Panc1 (cell line): ENCODE measurements around the gene LRRC46. TPM values are rescaled to one million over a fixed set of nuclear protein-coding genes. Genes with fewer than 3 reads are reported as not detected.

Experiments
- ATAC-seq: fragments of 200-7000 bp; cut with Tn5 transposase; 2 replicates; pipeline ENCODE4 v1.9.1; 2020; ENCODE audit warnings: mild to moderate bottlenecking, moderate library complexity
- BruUV-seq: library from RNA; stranded (reverse); fragments of 400-500 nt; replicated peaks from 2 replicates; lab custom pipeline; 2021; lab: Mats Ljungman, UMichigan
- CTCF ChIA-PET: fragments of 300-600 bp; sonication (Branson Sonifier 250); formaldehyde crosslinking; loops from one replicate; lab custom pipeline; 2022; ENCODE audit warnings: antibody characterized with exemption; lab: Charles Lee
- POLR2A ChIA-PET: fragments of 300-600 bp; sonication (Branson Sonifier 250); formaldehyde crosslinking; loops from one replicate; lab custom pipeline; 2022; ENCODE audit warnings: antibody characterized with exemption; lab: Charles Lee
- DNase-seq: peaks from one replicate; pipeline ENCODE4 v3.0.0-alpha.2; 2010; ENCODE audit warnings: low read depth, low spot score
- H3K27ac ChIP-seq: 2 replicates; pipeline ENCODE4 v1.5.1; 2011; ENCODE audit warnings: mild to moderate bottlenecking, low read length, inconsistent platforms
- H3K27me3 ChIP-seq: fragments of 200-500 bp; sonication (Bioruptor generic); 2 replicates; pipeline ENCODE4 v1.6.0; 2014; ENCODE audit warnings: low read length, inconsistent platforms; ENCODE audit not compliant: control insufficient read depth, insufficient read depth
- H3K36me3 ChIP-seq: fragments of 200-500 bp; sonication (Bioruptor generic); 2 replicates; pipeline ENCODE4 v1.5.1; 2014; ENCODE audit warnings: inconsistent platforms, mild to moderate bottlenecking, low read length, moderate library complexity; ENCODE audit not compliant: control insufficient read depth, insufficient read depth
- H3K4me1 ChIP-seq: 2 replicates; pipeline ENCODE4 v1.5.1; 2011; ENCODE audit warnings: inconsistent platforms, mild to moderate bottlenecking, low read length, moderate library complexity; ENCODE audit not compliant: control insufficient read depth, insufficient read depth
- H3K4me3 ChIP-seq, 2 experiments: 2 replicates each; pipeline ENCODE4 v1.5.1; 2011 to 2012; ENCODE audit warnings: low read depth in 2 of 2, low read length in 2 of 2, mild to moderate bottlenecking in 2 of 2, inconsistent platforms in 1 of 2, moderate library complexity in 1 of 2
- H3K9me3 ChIP-seq: fragments of 200-500 bp; sonication (Bioruptor generic); 2 replicates; pipeline ENCODE4 v1.5.1; 2014; ENCODE audit warnings: low read depth, mild to moderate bottlenecking, inconsistent platforms, low read length, moderate library complexity; ENCODE audit not compliant: control insufficient read depth, insufficient read depth
- POLR2AphosphoS5 ChIP-seq: IDR thresholded peaks from 2 replicates; pipeline ENCODE4 v1.6.1; 2012; ENCODE audit warnings: mild to moderate bottlenecking, low read depth, low read length, moderate library complexity
- SIN3A ChIP-seq: IDR thresholded peaks from 2 replicates; pipeline ENCODE4 v1.6.1; 2012; ENCODE audit warnings: low read depth, mild to moderate bottlenecking, low read length, moderate library complexity, borderline replicate concordance; ENCODE audit not compliant: insufficient read depth
- TCF7L2 ChIP-seq: IDR thresholded peaks from 2 replicates; pipeline ENCODE4 v1.6.1; 2011; ENCODE audit warnings: mild to moderate bottlenecking, low read depth, low read length, inconsistent platforms
- in situ Hi-C: cut with HindIII; loops from 2 replicates; pipeline ENCODE4 v1.10.0; 2016; ENCODE audit warnings: low sequenced_read_pairs, low pct_unique_long_range_greater_than_20kb
- intact Hi-C: fragments of 100-400 bp; cut with micrococcal nuclease; formaldehyde crosslinking; loops from one replicate; pipeline ENCODE4 v1.10.0; 2022; ENCODE audit not compliant: unreplicated experiment
- total RNA-seq: library from RNA; stranded (reverse); gene quantifications from one replicate; pipeline ENCODE4 v1.2.1, GENCODE V29; 2021; ENCODE audit not compliant: unreplicated experiment
- TF ChIP-seq, protein P1 (sequence below): fragments of 450-650 bp; IDR thresholded peaks from 2 replicates; pipeline ENCODE4 v1.5.1; 2017; ENCODE audit warnings: mild to moderate bottlenecking
- TF ChIP-seq, protein P2 (sequence below), 2 experiments: IDR thresholded peaks; 2 replicates each; pipeline ENCODE4 v1.6.1; 2011 to 2012; ENCODE audit warnings: low read depth in 2 of 2, control low read depth in 1 of 2, low read length in 1 of 2, mild to moderate bottlenecking in 1 of 2, moderate library complexity in 1 of 2; ENCODE audit not compliant: insufficient read depth in 1 of 2

The LRRC46 gene
- total RNA-seq, 1 experiment from 2014 or later, result 1.9 TPM

DNA sequence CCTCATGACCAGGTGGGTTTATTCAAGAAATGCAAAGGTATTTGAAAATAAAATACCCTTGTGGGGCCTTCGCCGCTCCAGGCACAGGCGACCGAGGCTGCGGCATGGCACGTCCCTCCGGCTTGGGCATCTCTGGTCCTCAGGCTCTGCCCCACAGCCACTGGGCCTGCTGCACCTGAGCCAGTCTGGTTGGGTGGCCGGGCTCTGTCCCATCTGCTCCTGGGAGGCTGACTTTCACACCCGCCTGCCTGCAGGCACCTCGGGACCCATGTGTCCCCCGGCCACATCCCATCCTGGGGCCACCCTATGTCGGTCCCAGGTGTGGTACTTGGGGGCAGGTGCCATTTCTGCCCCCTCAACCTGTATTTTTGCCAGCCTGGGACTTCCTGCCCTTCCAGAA lies 30.8 kb upstream of the LRRC46 start:
- Histone ChIP-seq H3K4me3 (no peak overlapping the region), H3K9me3 (no peaks in the 10 kb centered on the region), H3K27me3 (no peaks in the 10 kb centered on the region), H3K36me3 (no peaks in the 10 kb centered on the region), H3K27ac (no peak overlapping the region), H3K4me1 (no peaks in the 10 kb centered on the region)
- no TSS peak for BruUV-seq
- intact Hi-C loops, result loop anchor here (5.0 kb wide), 1 partner anchor 103 kb away; no protein-coding TSS in a partner anchor
- no peak for ATAC-seq
- ChIA-PET CTCF (interaction anchor here (1.2 kb wide), 1 partner anchor 100 kb away, joined by 17 read pairs; no protein-coding TSS in a partner anchor), POLR2A (no interaction called here)
- in situ Hi-C loops, result no loop called here
- DNase-seq, result no peak
- no peak for TF ChIP-seq SIN3A
- TF ChIP-seq POLR2AphosphoS5, result no peak
- TF ChIP-seq, protein P1, sequence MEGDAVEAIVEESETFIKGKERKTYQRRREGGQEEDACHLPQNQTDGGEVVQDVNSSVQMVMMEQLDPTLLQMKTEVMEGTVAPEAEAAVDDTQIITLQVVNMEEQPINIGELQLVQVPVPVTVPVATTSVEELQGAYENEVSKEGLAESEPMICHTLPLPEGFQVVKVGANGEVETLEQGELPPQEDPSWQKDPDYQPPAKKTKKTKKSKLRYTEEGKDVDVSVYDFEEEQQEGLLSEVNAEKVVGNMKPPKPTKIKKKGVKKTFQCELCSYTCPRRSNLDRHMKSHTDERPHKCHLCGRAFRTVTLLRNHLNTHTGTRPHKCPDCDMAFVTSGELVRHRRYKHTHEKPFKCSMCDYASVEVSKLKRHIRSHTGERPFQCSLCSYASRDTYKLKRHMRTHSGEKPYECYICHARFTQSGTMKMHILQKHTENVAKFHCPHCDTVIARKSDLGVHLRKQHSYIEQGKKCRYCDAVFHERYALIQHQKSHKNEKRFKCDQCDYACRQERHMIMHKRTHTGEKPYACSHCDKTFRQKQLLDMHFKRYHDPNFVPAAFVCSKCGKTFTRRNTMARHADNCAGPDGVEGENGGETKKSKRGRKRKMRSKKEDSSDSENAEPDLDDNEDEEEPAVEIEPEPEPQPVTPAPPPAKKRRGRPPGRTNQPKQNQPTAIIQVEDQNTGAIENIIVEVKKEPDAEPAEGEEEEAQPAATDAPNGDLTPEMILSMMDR, result no peak
- no peak for TF ChIP-seq TCF7L2
- TF ChIP-seq, protein P2, sequence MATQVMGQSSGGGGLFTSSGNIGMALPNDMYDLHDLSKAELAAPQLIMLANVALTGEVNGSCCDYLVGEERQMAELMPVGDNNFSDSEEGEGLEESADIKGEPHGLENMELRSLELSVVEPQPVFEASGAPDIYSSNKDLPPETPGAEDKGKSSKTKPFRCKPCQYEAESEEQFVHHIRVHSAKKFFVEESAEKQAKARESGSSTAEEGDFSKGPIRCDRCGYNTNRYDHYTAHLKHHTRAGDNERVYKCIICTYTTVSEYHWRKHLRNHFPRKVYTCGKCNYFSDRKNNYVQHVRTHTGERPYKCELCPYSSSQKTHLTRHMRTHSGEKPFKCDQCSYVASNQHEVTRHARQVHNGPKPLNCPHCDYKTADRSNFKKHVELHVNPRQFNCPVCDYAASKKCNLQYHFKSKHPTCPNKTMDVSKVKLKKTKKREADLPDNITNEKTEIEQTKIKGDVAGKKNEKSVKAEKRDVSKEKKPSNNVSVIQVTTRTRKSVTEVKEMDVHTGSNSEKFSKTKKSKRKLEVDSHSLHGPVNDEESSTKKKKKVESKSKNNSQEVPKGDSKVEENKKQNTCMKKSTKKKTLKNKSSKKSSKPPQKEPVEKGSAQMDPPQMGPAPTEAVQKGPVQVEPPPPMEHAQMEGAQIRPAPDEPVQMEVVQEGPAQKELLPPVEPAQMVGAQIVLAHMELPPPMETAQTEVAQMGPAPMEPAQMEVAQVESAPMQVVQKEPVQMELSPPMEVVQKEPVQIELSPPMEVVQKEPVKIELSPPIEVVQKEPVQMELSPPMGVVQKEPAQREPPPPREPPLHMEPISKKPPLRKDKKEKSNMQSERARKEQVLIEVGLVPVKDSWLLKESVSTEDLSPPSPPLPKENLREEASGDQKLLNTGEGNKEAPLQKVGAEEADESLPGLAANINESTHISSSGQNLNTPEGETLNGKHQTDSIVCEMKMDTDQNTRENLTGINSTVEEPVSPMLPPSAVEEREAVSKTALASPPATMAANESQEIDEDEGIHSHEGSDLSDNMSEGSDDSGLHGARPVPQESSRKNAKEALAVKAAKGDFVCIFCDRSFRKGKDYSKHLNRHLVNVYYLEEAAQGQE (IDR thresholded peaks at IDR 0.05; ENCODE audit: insufficient read depth in 1 of 2, low read depth in 2 of 2, low read length in 1 of 2), result no peak

DNA sequence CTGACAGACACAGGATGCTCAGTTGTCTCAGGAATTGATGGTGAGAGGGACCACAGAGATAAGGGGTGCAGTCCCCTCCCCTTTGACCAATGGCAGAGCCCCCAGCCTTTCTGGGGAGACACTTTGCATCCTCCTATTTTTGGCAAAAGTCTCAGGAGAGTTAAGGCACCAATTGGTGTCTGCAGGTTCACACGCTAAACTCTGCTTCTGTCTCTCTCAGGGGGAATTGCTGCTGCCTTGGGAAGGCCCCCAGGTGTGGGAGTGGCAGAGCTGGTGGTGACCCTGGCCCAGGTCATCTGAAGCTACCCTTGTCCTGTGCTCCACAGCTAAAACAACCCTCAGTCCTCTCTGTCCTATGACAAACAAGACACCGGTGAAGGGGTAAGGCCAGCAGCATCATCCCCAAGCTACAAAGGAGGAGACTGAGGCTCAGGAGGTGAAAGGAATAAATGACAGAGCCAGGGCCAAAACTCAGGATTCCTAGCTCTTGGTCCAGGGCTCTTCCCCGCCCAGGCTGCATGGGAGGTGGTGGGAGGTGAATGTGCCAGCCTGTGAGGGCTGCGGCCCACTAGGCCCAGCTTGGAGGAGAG lies 30.2 kb upstream of the LRRC46 start:
- TF ChIP-seq POLR2AphosphoS5 (no peak), TCF7L2 (no peak), SIN3A (no peak)
- TF ChIP-seq, protein P2 (IDR thresholded peaks at IDR 0.05; ENCODE audit: insufficient read depth in 1 of 2, low read depth in 2 of 2, low read length in 1 of 2), result no peak
- TF ChIP-seq, protein P1, result no peak
- BruUV-seq, result no TSS peak
- no peak for DNase-seq
- in situ Hi-C loops, result no loop called here
- intact Hi-C loops, result loop anchor here (5.0 kb wide), 1 partner anchor 104 kb away; no protein-coding TSS in a partner anchor
- Histone ChIP-seq H3K36me3 (no peaks in the 10 kb centered on the region), H3K27me3 (no peaks in the 10 kb centered on the region), H3K9me3 (no peaks in the 10 kb centered on the region), H3K4me1 (no peaks in the 10 kb centered on the region), H3K27ac (no peak overlapping the region), H3K4me3 (no peak overlapping the region)
- no peak for ATAC-seq
- POLR2A ChIA-PET, result no interaction called here
- CTCF ChIA-PET, result interaction anchor here (0.6 to 1.2 kb wide), 6 partner anchors 14 to 120 kb away, joined by 3 to 17 read pairs (median 4); no protein-coding TSS in a partner anchor
